Activated CD8-positive, alpha-beta T cell treated with anti-CD3 and anti-CD28 coated beads, Interleukin-2, amount 10 ng/mL, durations not matched to agents 7 days and 5 days (primary cell): ENCODE data around the gene SPR. TPM values are rescaled to one million over a fixed set of nuclear protein-coding genes. Genes with fewer than 3 reads are reported as not detected.
A peak's percentile ranks its signal among the peaks of the same experiment; 100 is the strongest.
"Not testable (repeated sequence)": the region's sequence is repeated elsewhere in the genome, so short reads cannot be mapped to it uniquely, and the experiment has no call there.

Experiments
- ATAC-seq: fragments of 150-1000 bp; cut with Tn5 transposase; one replicate; pipeline ENCODE4 v1.10.0; 2021; ENCODE audit warnings: moderate library complexity
- CTCF ChIA-PET: fragments of 350-600 bp; sonication (Branson Sonifier 250); formaldehyde crosslinking; loops from one replicate; lab custom pipeline; 2021; ENCODE audit warnings: antibody characterized with exemption; lab: Charles Lee
- POLR2A ChIA-PET: fragments of 350-600 bp; sonication (Branson Sonifier 250); formaldehyde crosslinking; loops from one replicate; lab custom pipeline; 2021; ENCODE audit warnings: antibody characterized with exemption; lab: Charles Lee
- DNase-seq: peaks from one replicate; pipeline ENCODE4 v3.0.0-alpha.2; 2020
- H3K27ac Mint-ChIP-seq: one replicate; pipeline ENCODE4 v1.8.0; 2021; ENCODE audit warnings: mild to moderate bottlenecking, mixed read lengths
- H3K27me3 Mint-ChIP-seq: one replicate; pipeline ENCODE4 v1.8.0; 2021; ENCODE audit warnings: low read depth, mixed read lengths
- H3K36me3 Mint-ChIP-seq: one replicate; pipeline ENCODE4 v1.8.0; 2021; ENCODE audit warnings: low read depth, mixed read lengths
- H3K4me1 Mint-ChIP-seq: one replicate; pipeline ENCODE4 v1.8.0; 2021; ENCODE audit warnings: low read depth, mixed read lengths
- H3K4me3 Mint-ChIP-seq: one replicate; pipeline ENCODE4 v1.8.0; 2021; ENCODE audit warnings: mild to moderate bottlenecking, mixed read lengths
- H3K9me3 Mint-ChIP-seq: one replicate; pipeline ENCODE4 v1.8.0; 2022; ENCODE audit warnings: mixed read lengths; ENCODE audit not compliant: insufficient read depth
- total RNA-seq, 2 experiments: library from RNA; stranded (reverse); gene quantifications; one replicate each; pipeline ENCODE4 v1.2.3, GENCODE V29; 2021

The SPR gene
- total RNA-seq, 2 experiments from 2014 or later, result 0.65 to 0.79 TPM

DNA sequence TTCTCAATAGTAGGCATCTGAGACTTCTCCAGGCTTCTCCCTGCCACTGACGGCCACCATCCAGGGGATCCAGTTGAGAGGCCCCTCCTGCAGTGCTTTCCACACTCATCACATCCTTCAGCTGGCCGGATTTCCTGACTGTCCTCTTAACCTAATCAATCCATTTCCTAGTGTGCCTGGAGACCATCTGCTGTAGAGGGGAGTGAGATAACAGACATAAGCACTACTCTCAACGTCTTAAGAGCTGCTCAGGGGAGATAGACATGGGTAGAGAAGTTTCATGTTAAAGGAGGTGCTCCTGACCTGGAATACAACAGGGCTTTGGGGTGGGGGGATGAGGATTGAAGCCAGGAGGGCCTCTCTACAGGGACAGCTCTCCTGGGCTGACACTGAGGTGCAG is 14.2 kb downstream of the SPR start:
- peaks cover 59% of the 10 kb centered on the region for H3K27me3 Mint-ChIP-seq

GRCh38 chr2:72907369-72907768 is 20.2 kb downstream of the SPR start:
- H3K4me1 Mint-ChIP-seq, H3K9me3 Mint-ChIP-seq, ATAC-seq, POLR2A ChIA-PET, H3K4me3 Mint-ChIP-seq, DNase-seq, H3K27ac Mint-ChIP-seq, H3K36me3 Mint-ChIP-seq: not testable (repeated sequence)
- H3K27me3 Mint-ChIP-seq, result peaks cover 61% of the 10 kb centered on the region
- CTCF ChIA-PET, result interaction anchor here (1.2 kb wide), 1 partner anchor 15 kb away, joined by 6 read pairs; no protein-coding TSS in a partner anchor

More for the DNA sequence above, 14.2 kb downstream of the SPR start:
- CTCF ChIA-PET, result no interaction called here
- no peak for ATAC-seq
- Mint-ChIP-seq H3K27ac (no peak overlapping the region), H3K4me3 (no peak overlapping the region), H3K9me3 (no peaks in the 10 kb centered on the region), H3K4me1 (no peaks in the 10 kb centered on the region), H3K36me3 (no peaks in the 10 kb centered on the region)
- POLR2A ChIA-PET, result no interaction called here
- no peak for DNase-seq

DNA sequence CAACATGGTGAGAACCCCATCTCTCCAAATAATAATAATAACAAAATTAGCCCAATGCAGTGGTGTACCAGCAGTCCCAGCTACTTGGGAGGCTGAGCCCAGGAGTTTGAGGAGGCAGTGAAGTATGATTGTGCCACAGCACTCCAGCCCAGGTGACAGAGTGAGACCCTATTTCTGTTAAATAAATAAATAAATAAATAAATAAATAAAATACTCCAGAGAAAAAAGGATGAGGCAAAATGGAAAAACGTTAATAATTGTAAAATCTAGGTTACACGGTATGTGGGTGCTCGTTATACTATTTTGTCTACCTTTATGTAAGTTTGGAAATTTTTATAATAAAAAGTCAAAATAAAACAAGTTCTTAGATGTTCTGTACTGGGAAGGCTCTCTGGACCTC is 21.5 kb downstream of the SPR start:
- ATAC-seq (no peak), DNase-seq (no peak)
- POLR2A ChIA-PET, result no interaction called here
- Mint-ChIP-seq H3K9me3 (no peaks in the 10 kb centered on the region), H3K4me1 (no peaks in the 10 kb centered on the region), H3K4me3 (no peak overlapping the region), H3K36me3 (no peaks in the 10 kb centered on the region), H3K27ac (no peak overlapping the region), H3K27me3 (peaks cover 58% of the 10 kb centered on the region)
- CTCF ChIA-PET, result interaction anchor here (1.2 to 1.6 kb wide), 2 partner anchors 16 to 21 kb away, joined by 5 to 6 read pairs; partner anchors contain the start of gene SPR

GRCh38 chr2:72911256-72911655 is 24.0 kb downstream of the SPR start:
- Mint-ChIP-seq H3K27me3 (peaks cover 64% of the 10 kb centered on the region), H3K4me1 (peaks cover 8% of the 10 kb centered on the region), H3K36me3 (no peaks in the 10 kb centered on the region), H3K9me3 (no peaks in the 10 kb centered on the region), H3K27ac (no peak overlapping the region), H3K4me3 (no peak overlapping the region)
- ChIA-PET POLR2A (no interaction called here), CTCF (interaction anchor here (1.1 kb wide), 1 partner anchor 266 kb away, joined by 3 read pairs; no protein-coding TSS in a partner anchor)
- ATAC-seq, result no peak
- no peak for DNase-seq

DNA sequence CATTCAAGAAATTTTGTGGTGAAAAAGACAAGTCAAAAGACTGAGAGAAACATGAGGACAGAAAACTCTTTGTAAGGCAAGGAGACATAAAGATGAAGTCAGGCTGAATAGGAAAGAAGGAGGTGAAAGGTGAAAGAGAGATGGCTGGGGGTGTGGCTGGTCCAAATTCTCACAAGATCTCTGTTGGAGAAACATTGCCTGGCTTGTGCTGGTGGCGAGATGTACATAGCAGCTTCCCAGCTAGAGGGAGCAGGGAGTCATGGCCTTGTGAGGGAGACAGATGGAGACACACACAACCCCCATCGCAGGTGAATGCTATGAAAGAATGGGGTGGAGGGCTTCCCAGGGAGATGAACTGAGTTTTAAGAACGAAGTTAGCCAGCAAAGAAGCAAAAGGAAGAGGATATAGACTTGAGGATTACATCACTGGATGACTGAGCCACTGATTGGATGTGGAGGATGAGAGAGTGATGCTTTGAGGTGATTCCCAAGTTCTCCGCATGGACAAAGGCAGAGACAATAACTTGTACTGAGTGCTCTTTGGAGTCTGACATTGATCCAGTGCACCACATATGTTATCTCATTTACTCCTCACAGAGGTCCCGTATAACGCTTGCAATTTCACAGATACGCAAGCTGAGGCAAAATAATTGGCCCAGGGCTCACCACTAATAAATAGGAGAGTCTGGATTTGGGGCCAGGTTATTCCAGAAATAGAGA is 26.4 kb downstream of the SPR start:
- Mint-ChIP-seq H3K4me1 (peaks cover 20% of the 10 kb centered on the region), H3K27me3 (peaks cover 66% of the 10 kb centered on the region), H3K36me3 (no peaks in the 10 kb centered on the region), H3K4me3 (no peak overlapping the region), H3K9me3 (no peaks in the 10 kb centered on the region), H3K27ac (no peak overlapping the region)
- DNase-seq, result no peak
- ChIA-PET CTCF (interaction anchor here (1.4 kb wide), 2 partner anchors 20 to 60 kb away, joined by 3 to 5 read pairs; no protein-coding TSS in a partner anchor), POLR2A (no interaction called here)
- no peak for ATAC-seq

DNA sequence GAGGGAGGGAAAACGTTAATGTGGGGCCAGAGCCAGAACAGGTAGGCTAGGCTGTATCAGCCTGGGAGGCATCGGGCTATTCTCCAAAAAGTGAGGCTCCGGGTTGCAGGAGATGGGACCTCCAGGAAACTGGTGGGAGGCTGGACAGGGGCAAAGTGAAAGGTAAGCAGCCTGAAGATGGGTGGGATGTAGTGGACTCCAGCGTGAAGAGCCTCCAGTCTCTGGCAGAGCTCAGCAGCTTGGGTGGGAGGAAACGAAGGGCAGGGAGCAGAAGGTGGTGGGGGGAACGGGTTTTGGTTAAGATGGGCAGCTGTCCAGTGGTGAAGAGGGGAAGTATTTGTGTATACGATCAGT is 27.0 kb downstream of the SPR start:
- ChIA-PET POLR2A (no interaction called here), CTCF (interaction anchor here (1.4 to 1.7 kb wide), 2 partner anchors 21 kb away, joined by 5 to 6 read pairs; no protein-coding TSS in a partner anchor)
- peaks cover 22% of the 10 kb centered on the region for H3K4me1 Mint-ChIP-seq
- ATAC-seq (no peak), DNase-seq (no peak)
- no peak overlapping the region for H3K4me3 Mint-ChIP-seq
- H3K9me3 Mint-ChIP-seq, result no peaks in the 10 kb centered on the region
- peaks cover 70% of the 10 kb centered on the region for H3K27me3 Mint-ChIP-seq
- H3K27ac Mint-ChIP-seq, result no peak overlapping the region
- no peaks in the 10 kb centered on the region for H3K36me3 Mint-ChIP-seq

GRCh38 chr2:72914589-72915319 is 27.5 kb downstream of the SPR start:
- Mint-ChIP-seq H3K36me3 (no peaks in the 10 kb centered on the region), H3K4me1 (peaks cover 27% of the 10 kb centered on the region), H3K9me3 (no peaks in the 10 kb centered on the region), H3K4me3 (no peak overlapping the region), H3K27me3 (peaks cover 72% of the 10 kb centered on the region), H3K27ac (no peak overlapping the region)
- ChIA-PET POLR2A (no interaction called here), CTCF (interaction anchor here (0.8 to 2.5 kb wide), 3 partner anchors 13 to 27 kb away, joined by 3 to 9 read pairs (median 6); partner anchors contain the start of gene SPR)
- DNase-seq, result no peak
- ATAC-seq, result no peak

DNA sequence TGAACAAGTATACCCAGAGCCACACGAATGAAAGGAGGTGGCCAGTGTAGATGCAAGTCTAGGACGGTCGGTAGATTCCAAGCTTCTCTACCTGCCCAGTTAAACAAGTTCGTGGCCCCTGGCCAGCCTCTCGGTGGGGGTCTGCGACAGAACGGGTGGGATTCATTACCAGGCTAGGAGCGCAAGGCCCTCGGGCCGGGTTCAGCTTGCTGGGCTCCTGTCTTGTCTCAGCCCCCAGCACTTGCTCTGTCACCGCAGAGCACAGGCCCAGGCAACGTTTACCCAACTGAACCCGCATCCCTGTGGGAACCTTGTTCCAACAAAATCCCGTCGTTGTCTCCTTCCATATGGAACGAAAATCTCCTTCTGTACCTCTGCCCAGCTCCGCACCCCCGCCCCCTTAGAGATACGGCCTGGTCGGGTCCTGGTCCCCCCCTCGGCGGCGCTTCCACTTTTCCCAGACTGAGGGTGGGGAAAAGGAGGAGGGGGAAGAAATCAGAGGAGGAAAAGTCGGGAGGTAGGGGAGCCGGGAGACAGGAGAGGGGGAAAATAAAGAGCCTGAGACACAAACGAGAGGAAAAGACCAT is 28.2 kb downstream of the SPR start:
- DNase-seq (no peak), ATAC-seq (no peak)
- Mint-ChIP-seq H3K4me3 (no peak overlapping the region), H3K27me3 (peaks cover 72% of the 10 kb centered on the region), H3K9me3 (no peaks in the 10 kb centered on the region), H3K27ac (no peak overlapping the region), H3K36me3 (no peaks in the 10 kb centered on the region), H3K4me1 (peaks cover 28% of the 10 kb centered on the region)
- CTCF ChIA-PET, result interaction anchor here (0.8 to 2.8 kb wide), 4 partner anchors 12 to 58 kb away, joined by 3 to 9 read pairs (median 8); partner anchors contain the start of gene SPR
- POLR2A ChIA-PET, result no interaction called here

- Mint-ChIP-seq H3K27me3 (peaks cover 76% of the 10 kb centered on the region), H3K4me1 (peaks cover 30% of the 10 kb centered on the region), H3K27ac (no peak overlapping the region), H3K9me3 (no peaks in the 10 kb centered on the region), H3K36me3 (no peaks in the 10 kb centered on the region), H3K4me3 (peak overlapping the region; percentile 58)
- peak; percentile 45 for DNase-seq
- ATAC-seq, result peak; percentile 27
- POLR2A ChIA-PET, result no interaction called here
- CTCF ChIA-PET, result interaction anchor here (0.8 to 2.8 kb wide), 7 partner anchors 10 to 261 kb away, joined by 3 to 10 read pairs (median 6); partner anchors contain the start of gene SPR
Measured at GRCh38 chr2:72915907-72916742, 28.9 kb downstream of the SPR start.

GRCh38 chr2:72916743-72917137 is 29.5 kb downstream of the SPR start:
- ATAC-seq, result no peak
- H3K27me3 Mint-ChIP-seq, result peaks cover 76% of the 10 kb centered on the region
- no peaks in the 10 kb centered on the region for H3K9me3 Mint-ChIP-seq
- peaks cover 30% of the 10 kb centered on the region for H3K4me1 Mint-ChIP-seq
- DNase-seq, result no peak
- POLR2A ChIA-PET, result no interaction called here
- H3K4me3 Mint-ChIP-seq, result peak overlapping the region; percentile 58
- no peaks in the 10 kb centered on the region for H3K36me3 Mint-ChIP-seq
- no peak overlapping the region for H3K27ac Mint-ChIP-seq
- CTCF ChIA-PET, result interaction anchor here (1.5 to 2.8 kb wide), 6 partner anchors 9 to 261 kb away, joined by 3 to 10 read pairs (median 7); partner anchors contain the start of gene SPR
